ENCODE results near the gene GRIFIN. TPM values are rescaled to one million over a fixed set of nuclear protein-coding genes. Genes with fewer than 3 reads are reported as not detected.
A peak's percentile ranks its signal among the peaks of the same experiment; 100 is the strongest.

GRIFIN gene
- total and polyA plus RNA-seq, 8 donors: not detected

DNA sequence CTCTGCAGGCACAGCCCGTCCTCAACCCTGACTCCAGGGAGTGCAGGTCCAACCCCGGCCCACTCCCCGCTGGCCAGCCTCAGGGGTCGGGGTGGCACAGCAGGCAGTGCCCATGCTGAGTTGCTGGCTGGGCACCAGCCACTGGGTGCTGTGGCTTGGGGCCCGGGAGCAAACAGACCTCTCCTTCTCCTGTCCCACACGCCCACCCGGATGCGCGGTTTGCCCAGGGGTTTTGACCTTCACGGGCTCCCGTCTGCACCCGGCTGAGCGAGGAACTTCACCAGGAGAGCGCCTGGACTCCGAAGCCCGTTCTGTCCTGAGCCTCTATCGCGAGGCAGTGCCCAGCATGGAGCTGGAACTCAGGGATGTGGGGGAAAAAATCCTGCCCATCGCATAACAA lies 2.6 kb upstream of the GRIFIN start:
- H3K27me3 ChIP-seq: no peaks in the 10 kb centered on the region
- ATAC-seq (peak; percentile 17 to 52 (median 28)), FAIRE-seq (no peak), DNase-seq (peak in 2 of 6 donors; percentile 39 to 83)
- H3K36me3 ChIP-seq: no peaks in the 10 kb centered on the region
- H3K4me3 ChIP-seq: no peak overlapping the region
- H3K4me1 ChIP-seq: peaks cover 7 to 16% (median 12%) of the 10 kb centered on the region in 3 donors
- TF ChIP-seq, protein P1, sequence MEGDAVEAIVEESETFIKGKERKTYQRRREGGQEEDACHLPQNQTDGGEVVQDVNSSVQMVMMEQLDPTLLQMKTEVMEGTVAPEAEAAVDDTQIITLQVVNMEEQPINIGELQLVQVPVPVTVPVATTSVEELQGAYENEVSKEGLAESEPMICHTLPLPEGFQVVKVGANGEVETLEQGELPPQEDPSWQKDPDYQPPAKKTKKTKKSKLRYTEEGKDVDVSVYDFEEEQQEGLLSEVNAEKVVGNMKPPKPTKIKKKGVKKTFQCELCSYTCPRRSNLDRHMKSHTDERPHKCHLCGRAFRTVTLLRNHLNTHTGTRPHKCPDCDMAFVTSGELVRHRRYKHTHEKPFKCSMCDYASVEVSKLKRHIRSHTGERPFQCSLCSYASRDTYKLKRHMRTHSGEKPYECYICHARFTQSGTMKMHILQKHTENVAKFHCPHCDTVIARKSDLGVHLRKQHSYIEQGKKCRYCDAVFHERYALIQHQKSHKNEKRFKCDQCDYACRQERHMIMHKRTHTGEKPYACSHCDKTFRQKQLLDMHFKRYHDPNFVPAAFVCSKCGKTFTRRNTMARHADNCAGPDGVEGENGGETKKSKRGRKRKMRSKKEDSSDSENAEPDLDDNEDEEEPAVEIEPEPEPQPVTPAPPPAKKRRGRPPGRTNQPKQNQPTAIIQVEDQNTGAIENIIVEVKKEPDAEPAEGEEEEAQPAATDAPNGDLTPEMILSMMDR (IDR thresholded peaks at IDR 0.05): no peak
- 55 to 64% methylated on average over 19 of the region's 19 CpGs for WGBS, 2 donors
- H3K27ac ChIP-seq: no peak overlapping the region
- H3K9me3 ChIP-seq: no peaks in the 10 kb centered on the region
- intact Hi-C loops (cut with DNase I): loop anchor here in 1 of 3 donors (10.0 kb wide), 1 partner anchor 206 kb away; the partner anchor contains the start of gene AMZ1

DNA sequence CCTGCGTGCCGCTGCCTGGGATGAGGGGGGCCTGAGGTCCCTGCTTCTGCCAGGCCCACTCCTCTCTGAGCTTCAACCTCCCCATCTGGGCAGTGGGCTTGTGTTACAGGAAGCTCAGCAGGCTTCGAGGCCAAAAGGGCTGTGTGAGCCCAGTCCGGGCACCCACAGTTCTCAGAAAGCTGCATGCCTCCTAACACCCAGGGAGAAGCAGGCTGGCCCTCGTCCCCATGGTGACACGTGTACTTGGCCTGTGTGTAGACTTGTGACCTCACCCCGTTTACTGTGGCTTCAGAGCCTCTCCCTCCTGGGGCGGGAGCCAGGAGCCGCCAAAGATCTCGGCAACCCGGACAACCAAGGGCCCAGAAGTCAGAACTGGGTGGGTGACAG lies 2.2 kb upstream of the GRIFIN start:
- Histone ChIP-seq H3K4me3 (no peak overlapping the region), H3K9me3 (no peaks in the 10 kb centered on the region), H3K27ac (no peak overlapping the region), H3K27me3 (no peaks in the 10 kb centered on the region), H3K4me1 (peaks cover 7 to 16% (median 12%) of the 10 kb centered on the region in 3 donors), H3K36me3 (no peaks in the 10 kb centered on the region)
- intact Hi-C loops (cut with DNase I): loop anchor here in 1 of 3 donors (10.0 kb wide), 1 partner anchor 206 kb away; the partner anchor contains the start of gene AMZ1
- 28 to 37% methylated on average over 9 to 11 of the region's 11 CpGs for WGBS, 2 donors
- TF ChIP-seq, protein P1 (IDR thresholded peaks at IDR 0.05): no peak
- peak; percentile 74 to 92 (median 85) for DNase-seq
- peak; percentile 87 to 91 (median 88) for ATAC-seq
- no peak for FAIRE-seq

DNA sequence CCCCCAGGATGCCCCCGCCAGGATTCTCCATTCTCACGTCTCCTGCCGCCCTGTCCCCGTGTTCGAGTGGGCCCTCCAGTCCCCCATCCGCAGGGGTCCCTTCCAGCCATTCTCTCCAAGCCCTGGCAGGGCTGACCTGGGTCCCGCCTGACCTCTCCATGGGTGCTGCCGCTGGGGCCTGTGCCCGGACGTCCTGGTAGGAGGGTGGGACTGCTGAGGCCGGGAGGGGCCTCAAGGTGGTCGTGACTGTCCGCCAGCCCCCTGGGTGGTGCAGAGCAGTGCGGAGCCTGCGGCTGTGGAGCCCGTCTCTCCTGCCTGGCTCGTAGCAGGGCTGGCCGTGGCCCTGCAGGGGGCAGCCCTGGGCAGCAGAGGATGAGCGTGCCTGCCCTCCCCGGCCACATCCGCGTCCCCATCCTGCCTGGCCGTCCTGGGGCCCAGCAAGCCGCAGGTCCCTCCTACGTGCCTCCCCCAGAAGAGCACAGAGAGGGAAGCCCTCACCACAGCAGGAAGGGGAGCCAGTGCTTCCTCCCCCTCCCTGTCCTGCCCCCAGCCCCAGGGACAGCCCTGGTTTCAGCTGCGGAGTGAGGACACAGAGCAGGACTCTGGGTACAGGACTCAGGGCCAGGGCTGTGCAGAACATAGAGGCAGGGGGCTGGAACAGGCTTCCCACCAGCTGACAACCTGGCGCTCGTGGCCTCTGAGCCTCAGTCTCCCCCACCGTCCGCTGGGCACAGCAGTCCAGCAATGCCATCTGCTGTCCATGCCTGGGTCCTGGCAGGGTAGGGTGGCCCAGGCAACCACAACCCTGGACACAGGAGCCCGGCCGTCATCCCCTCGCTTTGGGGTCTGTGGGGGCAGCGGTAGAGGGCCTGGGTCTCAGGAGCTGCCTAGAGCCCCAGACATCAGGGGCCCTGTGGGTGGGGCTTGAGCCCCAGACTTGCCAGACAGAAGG lies 1.5 kb upstream of the GRIFIN start:
- H3K4me3 ChIP-seq: no peak overlapping the region
- no peak for FAIRE-seq

DNA sequence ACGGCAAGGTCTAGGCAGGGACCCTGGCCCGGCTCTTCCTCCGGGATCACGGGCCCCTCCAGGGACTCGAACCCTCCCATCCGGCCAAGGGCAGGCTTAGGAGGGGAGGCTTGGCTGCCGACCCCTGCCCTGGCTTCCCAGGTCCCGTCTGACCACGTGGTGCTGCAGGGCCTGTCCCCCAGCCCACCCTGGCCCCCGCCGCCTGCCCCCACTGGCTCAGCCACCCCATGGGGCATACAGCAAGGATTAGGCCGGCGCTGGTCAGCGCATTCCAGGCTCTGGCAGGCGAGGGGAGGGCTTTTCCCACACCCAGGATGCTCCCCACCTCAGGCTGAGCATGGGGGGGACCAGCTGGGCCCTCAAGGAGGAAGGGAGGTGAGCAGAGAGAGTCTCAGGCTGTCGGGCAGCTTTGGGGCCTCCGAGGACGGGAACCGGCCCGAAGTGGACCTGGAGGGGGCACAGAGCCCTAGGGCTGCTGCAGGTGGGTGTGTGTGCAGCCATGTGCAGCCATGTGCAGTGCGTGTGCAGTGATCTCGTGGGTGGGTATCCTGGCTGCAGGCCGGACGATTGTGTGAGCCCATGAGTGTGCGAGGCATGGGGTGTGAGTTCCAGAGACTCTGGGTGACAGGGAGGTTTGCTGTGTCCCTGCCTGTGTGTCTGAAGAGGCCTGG lies 713 bp upstream of the GRIFIN start:
- no peaks in the 10 kb centered on the region for H3K27me3 ChIP-seq
- WGBS, 2 donors: 70 to 87% methylated on average over 24 to 25 of the region's 25 CpGs
- H3K4me1 ChIP-seq: peaks cover 7 to 16% (median 12%) of the 10 kb centered on the region in 3 donors
- FAIRE-seq (no peak), ATAC-seq (no peak), DNase-seq (no peak)
- intact Hi-C loops (cut with DNase I): loop anchor here in 1 of 3 donors (10.0 kb wide), 1 partner anchor 208 kb away; the partner anchor contains the start of gene AMZ1
- H3K27ac ChIP-seq: no peak overlapping the region
- TF ChIP-seq, protein P1 (IDR thresholded peaks at IDR 0.05): no peak
- H3K36me3 ChIP-seq: no peaks in the 10 kb centered on the region
- H3K4me3 ChIP-seq: no peak overlapping the region
- no peaks in the 10 kb centered on the region for H3K9me3 ChIP-seq

More for the DNA sequence above, 1.5 kb upstream of the GRIFIN start:
- Histone ChIP-seq H3K9me3 (no peaks in the 10 kb centered on the region), H3K27ac (no peak overlapping the region), H3K36me3 (no peaks in the 10 kb centered on the region), H3K27me3 (no peaks in the 10 kb centered on the region), H3K4me1 (peaks cover 7 to 16% (median 12%) of the 10 kb centered on the region in 3 donors)
- intact Hi-C loops (cut with DNase I): loop anchor here in 1 of 3 donors (10.0 kb wide), 1 partner anchor 207 kb away; the partner anchor contains the start of gene AMZ1
- WGBS, 2 donors: 28 to 42% methylated on average over 34 of the region's 34 CpGs
- DNase-seq (peak; percentile 41 to 87 (median 66)), ATAC-seq (peak; percentile 82 to 92 (median 86))
- TF ChIP-seq, protein P1 (IDR thresholded peaks at IDR 0.05): peak; percentile 56 to 79 (median 70)
